C4-2B (cell line): ENCODE results near the gene GRHL1.

Source experiments
- ZFX ChIP-seq: fragments of 450-650 bp; IDR thresholded peaks from 2 replicates; pipeline ENCODE4 v1.6.1; 2017
- TF ChIP-seq, protein P1 (sequence below): fragments of 450-650 bp; conservative IDR thresholded peaks from 2 replicates; pipeline ENCODE4 v1.5.1; 2017; ENCODE audit warnings: mild to moderate bottlenecking

- TF ChIP-seq, protein P1, sequence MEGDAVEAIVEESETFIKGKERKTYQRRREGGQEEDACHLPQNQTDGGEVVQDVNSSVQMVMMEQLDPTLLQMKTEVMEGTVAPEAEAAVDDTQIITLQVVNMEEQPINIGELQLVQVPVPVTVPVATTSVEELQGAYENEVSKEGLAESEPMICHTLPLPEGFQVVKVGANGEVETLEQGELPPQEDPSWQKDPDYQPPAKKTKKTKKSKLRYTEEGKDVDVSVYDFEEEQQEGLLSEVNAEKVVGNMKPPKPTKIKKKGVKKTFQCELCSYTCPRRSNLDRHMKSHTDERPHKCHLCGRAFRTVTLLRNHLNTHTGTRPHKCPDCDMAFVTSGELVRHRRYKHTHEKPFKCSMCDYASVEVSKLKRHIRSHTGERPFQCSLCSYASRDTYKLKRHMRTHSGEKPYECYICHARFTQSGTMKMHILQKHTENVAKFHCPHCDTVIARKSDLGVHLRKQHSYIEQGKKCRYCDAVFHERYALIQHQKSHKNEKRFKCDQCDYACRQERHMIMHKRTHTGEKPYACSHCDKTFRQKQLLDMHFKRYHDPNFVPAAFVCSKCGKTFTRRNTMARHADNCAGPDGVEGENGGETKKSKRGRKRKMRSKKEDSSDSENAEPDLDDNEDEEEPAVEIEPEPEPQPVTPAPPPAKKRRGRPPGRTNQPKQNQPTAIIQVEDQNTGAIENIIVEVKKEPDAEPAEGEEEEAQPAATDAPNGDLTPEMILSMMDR = no peak
- TF ChIP-seq ZFX = no peak
These were observed 22.9 kb downstream of the GRHL1 start for GRCh38 chr2:9974343-9974742.
